ENCODE data around the gene SOX1.

Gene SOX1

GRCh38 chr13:112065521-112065866, 1.5 kb upstream of the SOX1 start:
- TF ChIP-seq ZNF138 (tag by site-specific recombination; IDR thresholded peaks at IDR 0.05; ENCODE audit: borderline replicate concordance) (no peak), ZNF600 (tag by site-specific recombination; IDR thresholded peaks at IDR 0.05) (no peak), ZNF324 (tag by site-specific recombination; IDR thresholded peaks at IDR 0.05) (no peak)
- CTCF ChIA-PET, result no interaction called here
- no peak overlapping the region for H3K4me3 ChIP-seq (ENCODE audit: low read depth, low read length)

GRCh38 chr13:112065867-112066623, 904 bp upstream of the SOX1 start:
- POLR2A ChIA-PET, result no interaction called here
- H3K4me3 ChIP-seq (ENCODE audit: low read depth, low read length), result no peak overlapping the region
- H3K9me3 ChIP-seq (ENCODE audit: control insufficient read depth, insufficient read depth, low read depth, low read length), result no peaks in the 10 kb centered on the region
- H3K4me1 ChIP-seq (ENCODE audit: control insufficient read depth, insufficient read depth, low read length), result no peaks in the 10 kb centered on the region
- no peaks in the 10 kb centered on the region for H3K36me3 ChIP-seq (ENCODE audit: control insufficient read depth in 2 of 2, insufficient read depth in 1 of 2, low read length in 2 of 2)
- TF ChIP-seq ZNF518A (tag by site-specific recombination; conservative IDR thresholded peaks at IDR 0.05; ENCODE audit: low read depth) (no peak), AEBP2 (tag by site-specific recombination; IDR thresholded peaks at IDR 0.05; ENCODE audit: borderline replicate concordance) (no peak), ZNF416 (tag by site-specific recombination; IDR thresholded peaks at IDR 0.05) (no peak), ZNF16 (tag by site-specific recombination; IDR thresholded peaks at IDR 0.05; ENCODE audit: low read depth) (no peak), MEIS1 (CRISPR knock-in tag; IDR thresholded peaks at IDR 0.05; ENCODE audit: borderline replicate concordance) (no peak), ZNF394 (tag by site-specific recombination; IDR thresholded peaks at IDR 0.05; ENCODE audit: borderline replicate concordance) (no peak), ZNF2 (tag by site-specific recombination; IDR thresholded peaks at IDR 0.05) (no peak), ZNF521 (tag by site-specific recombination; IDR thresholded peaks at IDR 0.05) (no peak), KLF1 (tag by site-specific recombination; IDR thresholded peaks at IDR 0.05) (no peak), ZNF366 (tag by site-specific recombination; conservative IDR thresholded peaks at IDR 0.05) (no peak), ZNF707 (tag by site-specific recombination; IDR thresholded peaks at IDR 0.05) (no peak), ZNF600 (tag by site-specific recombination; IDR thresholded peaks at IDR 0.05) (no peak), ZFP37 (tag by site-specific recombination; IDR thresholded peaks at IDR 0.05) (no peak), ZNF560 (tag by site-specific recombination; IDR thresholded peaks at IDR 0.05; ENCODE audit: borderline replicate concordance) (no peak), PRDM6 (tag by site-specific recombination; IDR thresholded peaks at IDR 0.05) (no peak), ZFHX2 (tag by site-specific recombination; conservative IDR thresholded peaks at IDR 0.05) (no peak), ZNF311 (tag by site-specific recombination; IDR thresholded peaks at IDR 0.05; ENCODE audit: borderline replicate concordance) (no peak)
- H3K27ac ChIP-seq (ENCODE audit: extremely low read depth, low read depth, low read length), result no peak overlapping the region
- CTCF ChIA-PET, result no interaction called here

More at GRCh38 chr13:112065521-112065866, 1.5 kb upstream of the SOX1 start:
- no peaks in the 10 kb centered on the region for H3K9me3 ChIP-seq (ENCODE audit: control insufficient read depth, insufficient read depth, low read depth, low read length)
- H3K27ac ChIP-seq (ENCODE audit: extremely low read depth, low read depth, low read length), result no peak overlapping the region
- POLR2A ChIA-PET, result no interaction called here
- H3K36me3 ChIP-seq (ENCODE audit: control insufficient read depth in 2 of 2, insufficient read depth in 1 of 2, low read length in 2 of 2), result no peaks in the 10 kb centered on the region
- H3K4me1 ChIP-seq (ENCODE audit: control insufficient read depth, insufficient read depth, low read length), result no peaks in the 10 kb centered on the region
